ENCODE data around the gene JSRP1. TPM values are rescaled to one million over a fixed set of nuclear protein-coding genes. Genes with fewer than 3 reads are reported as not detected.

The JSRP1 gene
- total RNA-seq (2014; rRNA removed; shearing (Covaris generic); ENCODE audit: low replicate concordance): not detected in 2 replicates

GRCh38 chr19:2255982-2256685 is at the start of gene JSRP1:
Gene JSRP1 (minus strand): TSS chr19:2256417. CDS start chr19:2255314, 1,103 bp downstream.
- Histone ChIP-seq H3K36me3 (ENCODE audit: insufficient read depth, low read length) (no peaks in the 10 kb centered on the region), H3K27ac (ENCODE audit: low read length) (no peak within 1 kb of the TSS), H3K9me3 (ENCODE audit: low read length) (no peaks in the 10 kb centered on the region), H3K4me3 (ENCODE audit: low read length) (no peak within 1 kb of the TSS), H2AFZ (ENCODE audit: low read length) (no peak within 1 kb of the TSS), H3K9me2 (replicated peaks; ENCODE audit: insufficient read depth, low read length) (no peaks in the 10 kb centered on the region), H3K79me2 (ENCODE audit: low read length) (no peaks in the 10 kb centered on the region), H3K4me1 (ENCODE audit: low read length) (peaks cover 25% of the 10 kb centered on the region), H3K27me3 (ENCODE audit: low read length) (no peaks in the 10 kb centered on the region), H3K4me2 (ENCODE audit: low read depth, low read length, poor library complexity, severe bottlenecking) (no peak within 1 kb of the TSS), H3K9ac (ENCODE audit: low read length) (no peak within 1 kb of the TSS), H4K20me1 (ENCODE audit: insufficient read depth, low read depth, low read length) (peaks cover 12% of the 10 kb centered on the region)
- DNase-seq: no peak

- Histone ChIP-seq H3K36me3 (ENCODE audit: insufficient read depth, low read length) (no peaks in the 10 kb centered on the region), H3K9ac (ENCODE audit: low read length) (no peak overlapping the region), H3K9me3 (ENCODE audit: low read length) (no peaks in the 10 kb centered on the region), H3K27me3 (ENCODE audit: low read length) (no peaks in the 10 kb centered on the region), H3K27ac (ENCODE audit: low read length) (no peak overlapping the region), H3K4me2 (ENCODE audit: low read depth, low read length, poor library complexity, severe bottlenecking) (no peak overlapping the region), H4K20me1 (ENCODE audit: insufficient read depth, low read depth, low read length) (no peaks in the 10 kb centered on the region), H3K9me2 (replicated peaks; ENCODE audit: insufficient read depth, low read length) (no peaks in the 10 kb centered on the region), H3K4me1 (ENCODE audit: low read length) (no peaks in the 10 kb centered on the region), H2AFZ (ENCODE audit: low read length) (no peak overlapping the region), H3K4me3 (ENCODE audit: low read length) (no peak overlapping the region), H3K79me2 (ENCODE audit: low read length) (no peaks in the 10 kb centered on the region)
- DNase-seq: no peak
Observed at GRCh38 chr19:2305452-2306280, 49.4 kb upstream of the JSRP1 start.

- Histone ChIP-seq H3K4me1 (ENCODE audit: low read length) (no peaks in the 10 kb centered on the region), H3K9ac (ENCODE audit: low read length) (no peak overlapping the region), H3K4me2 (ENCODE audit: low read depth, low read length, poor library complexity, severe bottlenecking) (no peak overlapping the region), H3K36me3 (ENCODE audit: insufficient read depth, low read length) (no peaks in the 10 kb centered on the region), H3K9me2 (replicated peaks; ENCODE audit: insufficient read depth, low read length) (no peaks in the 10 kb centered on the region), H3K4me3 (ENCODE audit: low read length) (no peak overlapping the region), H3K79me2 (ENCODE audit: low read length) (no peaks in the 10 kb centered on the region), H4K20me1 (ENCODE audit: insufficient read depth, low read depth, low read length) (no peaks in the 10 kb centered on the region), H3K9me3 (ENCODE audit: low read length) (no peaks in the 10 kb centered on the region), H2AFZ (ENCODE audit: low read length) (no peak overlapping the region), H3K27me3 (ENCODE audit: low read length) (no peaks in the 10 kb centered on the region), H3K27ac (ENCODE audit: low read length) (no peak overlapping the region)
- DNase-seq: no peak
Observed at GRCh38 chr19:2303211-2303798, 47.1 kb upstream of the JSRP1 start.

GRCh38 chr19:2302319-2303210 is 46.3 kb upstream of the JSRP1 start:
- no peaks in the 10 kb centered on the region for H3K36me3 ChIP-seq (ENCODE audit: insufficient read depth, low read length)
- no peaks in the 10 kb centered on the region for H4K20me1 ChIP-seq (ENCODE audit: insufficient read depth, low read depth, low read length)
- DNase-seq: no peak
- no peak overlapping the region for H2AFZ ChIP-seq (ENCODE audit: low read length)
- no peaks in the 10 kb centered on the region for H3K4me1 ChIP-seq (ENCODE audit: low read length)
- H3K27me3 ChIP-seq (ENCODE audit: low read length): no peaks in the 10 kb centered on the region
- no peak overlapping the region for H3K4me3 ChIP-seq (ENCODE audit: low read length)
- H3K79me2 ChIP-seq (ENCODE audit: low read length): no peaks in the 10 kb centered on the region
- no peaks in the 10 kb centered on the region for H3K9me2 ChIP-seq (replicated peaks; ENCODE audit: insufficient read depth, low read length)
- H3K4me2 ChIP-seq (ENCODE audit: low read depth, low read length, poor library complexity, severe bottlenecking): no peak overlapping the region
- no peak overlapping the region for H3K9ac ChIP-seq (ENCODE audit: low read length)
- H3K27ac ChIP-seq (ENCODE audit: low read length): no peak overlapping the region
- H3K9me3 ChIP-seq (ENCODE audit: low read length): no peaks in the 10 kb centered on the region

- Histone ChIP-seq H3K9me3 (ENCODE audit: low read length) (no peaks in the 10 kb centered on the region), H3K36me3 (ENCODE audit: insufficient read depth, low read length) (no peaks in the 10 kb centered on the region), H3K27ac (ENCODE audit: low read length) (no peak overlapping the region), H2AFZ (ENCODE audit: low read length) (no peak overlapping the region), H4K20me1 (ENCODE audit: insufficient read depth, low read depth, low read length) (no peaks in the 10 kb centered on the region), H3K9me2 (replicated peaks; ENCODE audit: insufficient read depth, low read length) (no peaks in the 10 kb centered on the region), H3K4me3 (ENCODE audit: low read length) (no peak overlapping the region), H3K9ac (ENCODE audit: low read length) (no peak overlapping the region), H3K27me3 (ENCODE audit: low read length) (no peaks in the 10 kb centered on the region), H3K4me1 (ENCODE audit: low read length) (no peaks in the 10 kb centered on the region), H3K4me2 (ENCODE audit: low read depth, low read length, poor library complexity, severe bottlenecking) (no peak overlapping the region), H3K79me2 (ENCODE audit: low read length) (no peaks in the 10 kb centered on the region)
- no peak for DNase-seq
Observed at GRCh38 chr19:2300533-2300932, 44.3 kb upstream of the JSRP1 start.

GRCh38 chr19:2296141-2296540 is 39.9 kb upstream of the JSRP1 start:
- no peaks in the 10 kb centered on the region for H3K27me3 ChIP-seq (ENCODE audit: low read length)
- no peaks in the 10 kb centered on the region for H3K9me3 ChIP-seq (ENCODE audit: low read length)
- H2AFZ ChIP-seq (ENCODE audit: low read length): no peak overlapping the region
- H3K4me2 ChIP-seq (ENCODE audit: low read depth, low read length, poor library complexity, severe bottlenecking): no peak overlapping the region
- no peak overlapping the region for H3K9ac ChIP-seq (ENCODE audit: low read length)
- no peak overlapping the region for H3K4me3 ChIP-seq (ENCODE audit: low read length)
- no peaks in the 10 kb centered on the region for H4K20me1 ChIP-seq (ENCODE audit: insufficient read depth, low read depth, low read length)
- no peaks in the 10 kb centered on the region for H3K79me2 ChIP-seq (ENCODE audit: low read length)
- H3K36me3 ChIP-seq (ENCODE audit: insufficient read depth, low read length): no peaks in the 10 kb centered on the region
- DNase-seq: no peak
- no peak overlapping the region for H3K27ac ChIP-seq (ENCODE audit: low read length)
- no peaks in the 10 kb centered on the region for H3K4me1 ChIP-seq (ENCODE audit: low read length)
- H3K9me2 ChIP-seq (replicated peaks; ENCODE audit: insufficient read depth, low read length): no peaks in the 10 kb centered on the region

GRCh38 chr19:2294687-2295335 is 38.6 kb upstream of the JSRP1 start:
- Histone ChIP-seq H3K9ac (ENCODE audit: low read length) (no peak overlapping the region), H3K9me2 (replicated peaks; ENCODE audit: insufficient read depth, low read length) (no peaks in the 10 kb centered on the region), H3K36me3 (ENCODE audit: insufficient read depth, low read length) (no peaks in the 10 kb centered on the region), H3K79me2 (ENCODE audit: low read length) (no peaks in the 10 kb centered on the region), H4K20me1 (ENCODE audit: insufficient read depth, low read depth, low read length) (no peaks in the 10 kb centered on the region), H3K27me3 (ENCODE audit: low read length) (no peaks in the 10 kb centered on the region), H3K27ac (ENCODE audit: low read length) (no peak overlapping the region), H2AFZ (ENCODE audit: low read length) (no peak overlapping the region), H3K4me3 (ENCODE audit: low read length) (no peak overlapping the region), H3K4me2 (ENCODE audit: low read depth, low read length, poor library complexity, severe bottlenecking) (no peak overlapping the region), H3K9me3 (ENCODE audit: low read length) (no peaks in the 10 kb centered on the region), H3K4me1 (ENCODE audit: low read length) (peaks cover 4% of the 10 kb centered on the region)
- no peak for DNase-seq

Measured in Karpas-422 (cell line).